ENCODE results near the gene AP2A2.

Gene AP2A2

DNA sequence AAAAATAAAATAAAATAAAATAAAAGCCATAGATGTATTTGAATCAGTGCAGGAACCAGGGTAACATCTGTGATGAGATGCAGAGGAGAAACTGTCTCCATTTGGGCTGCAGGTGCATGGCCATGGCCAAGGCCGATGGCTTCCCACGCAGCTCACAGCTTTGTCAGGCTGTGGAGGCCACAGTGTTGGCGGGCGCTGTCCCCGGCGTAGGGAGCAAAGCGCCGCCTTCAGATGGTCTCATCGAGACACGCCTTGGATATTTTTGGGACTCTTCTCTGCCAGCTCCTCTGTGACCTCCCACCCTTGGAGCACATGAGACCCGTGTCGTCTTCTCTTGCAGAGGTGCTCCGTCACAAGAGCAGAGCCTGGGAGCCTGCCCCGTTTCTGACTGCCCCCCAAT lies 72.2 kb downstream of the AP2A2 start:
- CTCF ChIA-PET, result no interaction called here
- WGBS (ENCODE audit: insufficient coverage), result 98% methylated on average over 14 of the region's 14 CpGs
- no peak for DNase-seq
- Histone ChIP-seq H3K4me3 (ENCODE audit: control insufficient read depth in 1 of 7, extremely low read depth in 1 of 7, insufficient read depth in 4 of 7, low read depth in 2 of 7, low read length in 6 of 7) (no peak overlapping the region), H3K36me3 (ENCODE audit: control insufficient read depth in 4 of 4, insufficient read depth in 4 of 4, low read length in 3 of 4) (peaks cover 9 to 69% (median 41%) of the 10 kb centered on the region in 4 experiments), H3K27me3 (replicated peaks in 2 of 5; ENCODE audit: control insufficient read depth in 4 of 5, insufficient read depth in 5 of 5, low read length in 4 of 5) (no peaks in the 10 kb centered on the region), H3K4me1 (ENCODE audit: control extremely low read depth in 1 of 4, control insufficient read depth in 4 of 4, insufficient read depth in 4 of 4, low read length in 3 of 4) (no peaks in the 10 kb centered on the region), H3K27ac (ENCODE audit: insufficient read depth in 1 of 2, low read depth in 1 of 2, low read length in 2 of 2, poor library complexity in 1 of 2, severe bottlenecking in 2 of 2) (no peak overlapping the region), H3K9me3 (ENCODE audit: control extremely low read depth in 1 of 5, control insufficient read depth in 4 of 5, insufficient read depth in 2 of 5, low read depth in 1 of 5, low read length in 4 of 5) (no peaks in the 10 kb centered on the region)
- POLR2A ChIA-PET, result no interaction called here

GRCh38 chr11:999009-999408 lies 73.3 kb downstream of the AP2A2 start:
- Histone ChIP-seq H3K9me3 (ENCODE audit: control extremely low read depth in 1 of 5, control insufficient read depth in 4 of 5, insufficient read depth in 2 of 5, low read depth in 1 of 5, low read length in 4 of 5) (no peaks in the 10 kb centered on the region), H3K27me3 (replicated peaks in 2 of 5; ENCODE audit: control insufficient read depth in 4 of 5, insufficient read depth in 5 of 5, low read length in 4 of 5) (no peaks in the 10 kb centered on the region), H3K27ac (ENCODE audit: insufficient read depth in 1 of 2, low read depth in 1 of 2, low read length in 2 of 2, poor library complexity in 1 of 2, severe bottlenecking in 2 of 2) (no peak overlapping the region), H3K4me1 (ENCODE audit: control extremely low read depth in 1 of 4, control insufficient read depth in 4 of 4, insufficient read depth in 4 of 4, low read length in 3 of 4) (no peaks in the 10 kb centered on the region), H3K36me3 (ENCODE audit: control insufficient read depth in 4 of 4, insufficient read depth in 4 of 4, low read length in 3 of 4) (peaks cover 13 to 67% (median 34%) of the 10 kb centered on the region in 4 experiments), H3K4me3 (ENCODE audit: control insufficient read depth in 1 of 7, extremely low read depth in 1 of 7, insufficient read depth in 4 of 7, low read depth in 2 of 7, low read length in 6 of 7) (no peak overlapping the region)
- WGBS (ENCODE audit: insufficient coverage), result 93% methylated on average over 6 of the region's 10 CpGs
- no peak for DNase-seq
- CTCF ChIA-PET, result interaction anchor here (1.1 kb wide), 1 partner anchor 9 kb away, joined by 3 read pairs; no protein-coding TSS in a partner anchor
- POLR2A ChIA-PET, result interaction anchor here (0.6 kb wide), 1 partner anchor 523 kb away, joined by 5 read pairs; no protein-coding TSS in a partner anchor

GRCh38 chr11:1000357-1001278 lies 74.9 kb downstream of the AP2A2 start:
- Histone ChIP-seq H3K4me3 (ENCODE audit: control insufficient read depth in 1 of 7, extremely low read depth in 1 of 7, insufficient read depth in 4 of 7, low read depth in 2 of 7, low read length in 6 of 7) (no peak overlapping the region), H3K4me1 (ENCODE audit: control extremely low read depth in 1 of 4, control insufficient read depth in 4 of 4, insufficient read depth in 4 of 4, low read length in 3 of 4) (no peaks in the 10 kb centered on the region), H3K27ac (ENCODE audit: insufficient read depth in 1 of 2, low read depth in 1 of 2, low read length in 2 of 2, poor library complexity in 1 of 2, severe bottlenecking in 2 of 2) (no peak overlapping the region), H3K27me3 (replicated peaks in 2 of 5; ENCODE audit: control insufficient read depth in 4 of 5, insufficient read depth in 5 of 5, low read length in 4 of 5) (no peaks in the 10 kb centered on the region), H3K9me3 (ENCODE audit: control extremely low read depth in 1 of 5, control insufficient read depth in 4 of 5, insufficient read depth in 2 of 5, low read depth in 1 of 5, low read length in 4 of 5) (no peaks in the 10 kb centered on the region), H3K36me3 (ENCODE audit: control insufficient read depth in 4 of 4, insufficient read depth in 4 of 4, low read length in 3 of 4) (peaks cover 16 to 71% (median 37%) of the 10 kb centered on the region in 4 experiments)
- CTCF ChIA-PET, result no interaction called here
- POLR2A ChIA-PET, result no interaction called here
- WGBS (ENCODE audit: insufficient coverage), result 98% methylated on average over 31 of the region's 38 CpGs
- no peak for DNase-seq

- Histone ChIP-seq H3K4me1 (ENCODE audit: control extremely low read depth in 1 of 4, control insufficient read depth in 4 of 4, insufficient read depth in 4 of 4, low read length in 3 of 4) (no peaks in the 10 kb centered on the region), H3K27me3 (replicated peaks in 2 of 5; ENCODE audit: control insufficient read depth in 4 of 5, insufficient read depth in 5 of 5, low read length in 4 of 5) (no peaks in the 10 kb centered on the region), H3K4me3 (ENCODE audit: control insufficient read depth in 1 of 7, extremely low read depth in 1 of 7, insufficient read depth in 4 of 7, low read depth in 2 of 7, low read length in 6 of 7) (no peak overlapping the region), H3K27ac (ENCODE audit: insufficient read depth in 1 of 2, low read depth in 1 of 2, low read length in 2 of 2, poor library complexity in 1 of 2, severe bottlenecking in 2 of 2) (no peak overlapping the region), H3K9me3 (ENCODE audit: control extremely low read depth in 1 of 5, control insufficient read depth in 4 of 5, insufficient read depth in 2 of 5, low read depth in 1 of 5, low read length in 4 of 5) (no peaks in the 10 kb centered on the region), H3K36me3 (ENCODE audit: control insufficient read depth in 4 of 4, insufficient read depth in 4 of 4, low read length in 3 of 4) (peaks cover 15 to 70% (median 37%) of the 10 kb centered on the region in 4 experiments)
- no peak for DNase-seq
- ChIA-PET CTCF (no interaction called here), POLR2A (no interaction called here)
- WGBS (ENCODE audit: insufficient coverage), result 96% methylated on average over 29 of the region's 32 CpGs
Observed at GRCh38 chr11:1001617-1002405, 76.1 kb downstream of the AP2A2 start.

- H3K36me3 ChIP-seq (ENCODE audit: control insufficient read depth in 4 of 4, insufficient read depth in 4 of 4, low read length in 3 of 4), result peaks cover 11 to 64% (median 38%) of the 10 kb centered on the region in 4 experiments
Observed at GRCh38 chr11:1002406-1002984, 76.8 kb downstream of the AP2A2 start.

GRCh38 chr11:1003159-1003558 lies 77.5 kb downstream of the AP2A2 start:
- POLR2A ChIA-PET, result no interaction called here
- no peak for DNase-seq
- CTCF ChIA-PET, result no interaction called here
- H3K27ac ChIP-seq (ENCODE audit: insufficient read depth in 1 of 2, low read depth in 1 of 2, low read length in 2 of 2, poor library complexity in 1 of 2, severe bottlenecking in 2 of 2), result no peak overlapping the region
- no peak overlapping the region for H3K4me3 ChIP-seq (ENCODE audit: control insufficient read depth in 1 of 7, extremely low read depth in 1 of 7, insufficient read depth in 4 of 7, low read depth in 2 of 7, low read length in 6 of 7)
- H3K27me3 ChIP-seq (replicated peaks in 2 of 5; ENCODE audit: control insufficient read depth in 4 of 5, insufficient read depth in 5 of 5, low read length in 4 of 5), result no peaks in the 10 kb centered on the region
- H3K9me3 ChIP-seq (ENCODE audit: control extremely low read depth in 1 of 5, control insufficient read depth in 4 of 5, insufficient read depth in 2 of 5, low read depth in 1 of 5, low read length in 4 of 5), result no peaks in the 10 kb centered on the region
- H3K4me1 ChIP-seq (ENCODE audit: control extremely low read depth in 1 of 4, control insufficient read depth in 4 of 4, insufficient read depth in 4 of 4, low read length in 3 of 4), result no peaks in the 10 kb centered on the region
- 97% methylated on average over 18 of the region's 20 CpGs for WGBS (ENCODE audit: insufficient coverage)
- peaks cover 11 to 69% (median 42%) of the 10 kb centered on the region in 4 experiments for H3K36me3 ChIP-seq (ENCODE audit: control insufficient read depth in 4 of 4, insufficient read depth in 4 of 4, low read length in 3 of 4)

More at GRCh38 chr11:1002406-1002984, 76.8 kb downstream of the AP2A2 start:
- H3K27ac ChIP-seq (ENCODE audit: insufficient read depth in 1 of 2, low read depth in 1 of 2, low read length in 2 of 2, poor library complexity in 1 of 2, severe bottlenecking in 2 of 2), result no peak overlapping the region
- H3K4me3 ChIP-seq (ENCODE audit: control insufficient read depth in 1 of 7, extremely low read depth in 1 of 7, insufficient read depth in 4 of 7, low read depth in 2 of 7, low read length in 6 of 7), result no peak overlapping the region
- DNase-seq, result no peak
- POLR2A ChIA-PET, result no interaction called here
- H3K4me1 ChIP-seq (ENCODE audit: control extremely low read depth in 1 of 4, control insufficient read depth in 4 of 4, insufficient read depth in 4 of 4, low read length in 3 of 4), result no peaks in the 10 kb centered on the region
- WGBS (ENCODE audit: insufficient coverage), result 96% methylated on average over 20 of the region's 20 CpGs
- H3K9me3 ChIP-seq (ENCODE audit: control extremely low read depth in 1 of 5, control insufficient read depth in 4 of 5, insufficient read depth in 2 of 5, low read depth in 1 of 5, low read length in 4 of 5), result no peaks in the 10 kb centered on the region
- no peaks in the 10 kb centered on the region for H3K27me3 ChIP-seq (replicated peaks in 2 of 5; ENCODE audit: control insufficient read depth in 4 of 5, insufficient read depth in 5 of 5, low read length in 4 of 5)
- CTCF ChIA-PET, result no interaction called here

Data from common myeloid progenitor, CD34-positive (primary cell).